HepG2 (cell line): ENCODE data around the gene FSD2. TPM values are rescaled to one million over a fixed set of nuclear protein-coding genes. Genes with fewer than 3 reads are reported as not detected.

Experiments
- ATAC-seq: fragments of 200-7000 bp; cut with Tn5 transposase; 3 replicates; pipeline ENCODE4 v1.9.1; 2020; ENCODE audit warnings: mild to moderate bottlenecking, moderate library complexity
- BruUV-seq: library from RNA; stranded (reverse); fragments of 400-500 nt; replicated peaks from 2 replicates; lab custom pipeline; 2021; lab: Mats Ljungman, UMichigan
- CTCF ChIA-PET: fragments of 300-600 bp; formaldehyde crosslinking; extraction: SDS; loops from one replicate; lab custom pipeline; 2021; ENCODE audit warnings: low total read pairs, inconsistent platforms, low intra/inter-chr PET ratio; lab: Yijun Ruan, JAX
- POLR2A ChIA-PET: fragments of 350-600 bp; sonication (Branson Sonifier 250); formaldehyde crosslinking; loops from one replicate; lab custom pipeline; 2020; ENCODE audit warnings: antibody characterized with exemption, inconsistent platforms; lab: Yijun Ruan, JAX
- DNase-seq: peaks from one replicate; pipeline ENCODE4 v3.0.0-alpha.2; 2015; ENCODE audit warnings: low spot score
- FAIRE-seq: peaks from 3 replicates; lab custom pipeline; 2011; peaks lifted over from hg19 to GRCh38; lab: Jason Lieb, UNC
- H2AFZ ChIP-seq: one replicate; pipeline ENCODE4 v1.6.1; 2011; ENCODE audit warnings: low read length, inconsistent platforms
- H3K27ac ChIP-seq: fragments of 300-600 bp; 3 replicates; pipeline ENCODE4 v1.8.0; 2011; ENCODE audit warnings: mixed run types, mild to moderate bottlenecking, mixed read lengths, low read length, inconsistent platforms; ENCODE audit not compliant: insufficient read depth; ENCODE audit errors: extremely low read length
- H3K27me3 ChIP-seq, 2 experiments: fragments of 200-600 bp in 1 of 2; 2 replicates in 1 of 2; 3 replicates in 1 of 2; pipeline versions ENCODE4 v1.6.0 to v1.8.0; 2011; ENCODE audit warnings: low read length in 2 of 2, mild to moderate bottlenecking in 2 of 2, moderate library complexity in 2 of 2, inconsistent platforms in 1 of 2; ENCODE audit not compliant: insufficient read depth in 2 of 2, control insufficient read depth in 1 of 2
- H3K36me3 ChIP-seq, 2 experiments: fragments of 200-600 bp in 1 of 2; replicated peaks in 1 of 2; 2 replicates in 1 of 2; 3 replicates in 1 of 2; pipeline versions ENCODE4 v1.5.1 to v1.8.0; 2011; ENCODE audit warnings: low read length in 2 of 2, inconsistent platforms in 1 of 2; ENCODE audit not compliant: insufficient read depth in 2 of 2, control insufficient read depth in 1 of 2
- H3K4me1 ChIP-seq: 2 replicates; pipeline ENCODE4 v1.5.1; 2012; ENCODE audit warnings: low read length, inconsistent platforms; ENCODE audit not compliant: insufficient read depth
- H3K4me2 ChIP-seq: 2 replicates; pipeline ENCODE4 v1.6.0; 2011; ENCODE audit warnings: low read depth, low read length, inconsistent platforms
- H3K4me3 ChIP-seq, 3 experiments: fragments of 200-600 bp in 1 of 3; sonication (generic), shearing (Covaris generic) in 1 of 3; replicated peaks in 1 of 3; 2 replicates each; pipeline ENCODE4 v1.5.1; 2011 to 2016; ENCODE audit warnings: low read length in 3 of 3, inconsistent platforms in 2 of 3, low read depth in 2 of 3, mild to moderate bottlenecking in 2 of 3, control low read depth in 1 of 3, mixed read lengths in 1 of 3; ENCODE audit not compliant: insufficient read depth in 1 of 3
- H3K79me2 ChIP-seq: one replicate; pipeline ENCODE4 v1.6.1; 2011; ENCODE audit warnings: low read length, inconsistent platforms; ENCODE audit not compliant: insufficient read depth
- H3K9ac ChIP-seq: 2 replicates; pipeline ENCODE4 v1.6.0; 2011; ENCODE audit warnings: mild to moderate bottlenecking, low read depth, low read length, inconsistent platforms; ENCODE audit not compliant: insufficient read depth
- H3K9me3 ChIP-seq: 2 replicates; pipeline ENCODE4 v1.5.1; 2012; ENCODE audit warnings: mild to moderate bottlenecking, low read length
- H4K20me1 ChIP-seq: 2 replicates; pipeline ENCODE4 v1.6.0; 2011; ENCODE audit warnings: inconsistent platforms, mild to moderate bottlenecking, low read length, moderate library complexity; ENCODE audit not compliant: insufficient read depth
- ARNT ChIP-seq: fragments of 450-650 bp; IDR thresholded peaks from 2 replicates; pipeline ENCODE4 v1.6.1; 2017
- DR1 ChIP-seq: sonication (generic); formaldehyde crosslinking; IDR thresholded peaks from 2 replicates; pipeline ENCODE4 v1.8.0; 2021; ENCODE audit warnings: mild to moderate bottlenecking, missing genetic modification reagents, inconsistent platforms
- NFKB2 ChIP-seq: sonication (generic); formaldehyde crosslinking; IDR thresholded peaks from 2 replicates; pipeline ENCODE4 v1.4.0; 2020; ENCODE audit warnings: missing genetic modification reagents, borderline replicate concordance
- REL ChIP-seq: sonication (generic); formaldehyde crosslinking; conservative IDR thresholded peaks from 2 replicates; pipeline ENCODE4 v1.8.0; 2022; ENCODE audit warnings: mild to moderate bottlenecking, missing genetic modification reagents, moderate library complexity
- RXRA ChIP-seq: sonication (generic); formaldehyde crosslinking; IDR thresholded peaks from 2 replicates; pipeline ENCODE4 v1.5.1; 2020; ENCODE audit warnings: missing genetic modification reagents
- SIX1 ChIP-seq: sonication (generic); formaldehyde crosslinking; IDR thresholded peaks from 2 replicates; pipeline ENCODE4 v1.4.0; 2020; ENCODE audit warnings: missing genetic modification reagents, borderline replicate concordance
- SMARCE1 ChIP-seq: fragments of 450-650 bp; IDR thresholded peaks from 2 replicates; pipeline ENCODE4 v1.6.1; 2017; ENCODE audit warnings: borderline replicate concordance
- STAT6 ChIP-seq: sonication (generic); formaldehyde crosslinking; IDR thresholded peaks from 2 replicates; pipeline ENCODE4 v1.4.0; 2020; ENCODE audit warnings: missing genetic modification reagents, mild to moderate bottlenecking, borderline replicate concordance
- THRA ChIP-seq: sonication (generic); formaldehyde crosslinking; IDR thresholded peaks from 2 replicates; pipeline ENCODE4 v1.4.0; 2020; ENCODE audit warnings: missing genetic modification reagents, borderline replicate concordance
- ZNF44 ChIP-seq: sonication (generic); formaldehyde crosslinking; IDR thresholded peaks from 2 replicates; pipeline ENCODE4 v1.5.1; 2020; ENCODE audit warnings: mild to moderate bottlenecking, missing genetic modification reagents
- ZNF678 ChIP-seq: sonication (generic); formaldehyde crosslinking; IDR thresholded peaks from 2 replicates; pipeline ENCODE4 v1.4.0; 2020; ENCODE audit warnings: mild to moderate bottlenecking, missing genetic modification reagents
- ZNF784 ChIP-seq: sonication (generic); formaldehyde crosslinking; IDR thresholded peaks from 2 replicates; pipeline ENCODE4 v1.5.1; 2020; ENCODE audit warnings: missing genetic modification reagents, mild to moderate bottlenecking, borderline replicate concordance
- WGBS: methylation state at CpG from one replicate; pipeline ENCODE4 v1.1.6; 2017; ENCODE audit warnings: low lambda C conversion rate; 5-methylcytosine and 5-hydroxymethylcytosine counted together
- in situ Hi-C: cut with HindIII; loops from 2 replicates; pipeline ENCODE4 v1.10.0; 2017; ENCODE audit warnings: low pct_unique_long_range_greater_than_20kb; ENCODE audit not compliant: extremely low pct_ligation_motif_present
- intact Hi-C: fragments of 100-400 bp; cut with micrococcal nuclease; formaldehyde crosslinking; loops from one replicate; pipeline ENCODE4 v1.10.0; 2022; ENCODE audit not compliant: unreplicated experiment
- polyA plus RNA-seq, 8 experiments: library from polyadenylated mRNA; depleted of rRNA in 3 of 8; stranded (reverse) in 7 of 8; unstranded in 1 of 8; fragments of >200 nt; fragmentation: Illumina TruSeq in 4 of 8; extraction: Trizol in 4 of 8; gene quantifications; 2 replicates each; pipeline versions ENCODE4 v1.2.1 to v1.2.3, GENCODE V29; 2011 to 2016; ENCODE audit warnings: low read depth in 4 of 8, missing spikeins in 1 of 8, mixed read lengths in 1 of 8; ENCODE audit not compliant: insufficient read depth in 1 of 8
- total RNA-seq, 5 experiments: library from RNA; depleted of rRNA; stranded (reverse); fragments of >200 nt; fragmentation: Illumina TruSeq; extraction: Trizol; gene quantifications; 2 replicates each; pipeline ENCODE4 v1.2.3, GENCODE V29; 2016; ENCODE audit warnings: low read depth in 1 of 5
- TF ChIP-seq, protein P1 (sequence below): IDR thresholded peaks from 2 replicates; pipeline ENCODE4 v1.6.1; 2018; ENCODE audit warnings: missing genetic modification reagents
- TF ChIP-seq, protein P2 (sequence below): IDR thresholded peaks from 2 replicates; pipeline ENCODE4 v1.6.1; 2016

The FSD2 gene
- total and polyA plus RNA-seq, 2 of the 13 experiments (the other 11 are each of a cell fraction or from before 2014, with no cell fraction given), result not detected

DNA sequence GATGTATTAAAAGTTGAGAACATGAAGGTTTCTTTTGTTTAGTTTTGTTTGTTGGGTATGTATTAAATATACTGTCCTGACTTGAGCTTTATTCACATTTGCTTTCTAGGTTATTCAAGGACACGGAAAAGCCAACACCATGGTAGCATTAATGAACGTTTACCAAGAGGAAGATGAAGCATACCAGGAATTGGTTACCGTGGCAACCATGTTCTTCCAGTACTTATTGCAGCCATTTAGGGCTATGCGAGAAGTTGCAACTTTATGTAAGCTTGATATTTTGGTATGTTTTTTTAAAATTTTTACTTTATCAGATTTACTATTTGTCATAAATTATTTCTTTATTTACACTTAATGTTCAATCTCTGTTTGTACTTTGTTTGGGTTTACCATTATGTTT lies 7.1 kb upstream of the FSD2 start (continued):
- TF ChIP-seq SIX1 (CRISPR knock-in tag), result no peak

DNA sequence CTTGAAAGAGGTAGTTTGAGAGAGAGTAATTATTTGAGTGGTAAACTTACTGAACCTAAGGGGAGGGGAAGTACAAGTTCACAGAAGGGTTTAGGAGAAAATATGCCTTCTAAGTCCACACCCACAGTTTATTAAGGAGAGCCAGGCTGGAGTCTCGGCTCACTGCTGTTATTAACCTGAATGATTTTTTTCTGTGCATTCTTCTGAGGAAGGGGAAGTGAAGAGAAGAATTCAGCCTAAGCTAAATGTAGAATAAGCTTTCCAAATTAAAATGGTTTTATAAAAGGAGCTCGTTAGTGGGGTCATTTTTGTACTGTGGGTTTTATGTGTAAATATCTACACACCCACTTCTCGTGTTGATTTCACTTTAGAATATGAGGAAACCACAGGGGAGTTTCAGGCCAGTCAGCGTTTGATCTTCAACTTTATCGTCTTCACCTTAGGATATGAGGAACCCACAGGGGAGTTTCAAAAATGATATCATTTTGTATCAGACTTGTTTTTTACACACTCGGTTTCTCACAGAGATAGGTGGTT lies 5.1 kb upstream of the FSD2 start:
- intact Hi-C loops, result no loop called here
- peak overlapping the region; percentile 96 for H3K9ac ChIP-seq
- ChIA-PET POLR2A (interaction anchor here (0.9 to 2.6 kb wide), 2 partner anchors 61 to 175 kb away, joined by 3 to 26 read pairs; partner anchors contain the start of gene RAMAC), CTCF (no interaction called here)
- H3K4me3 ChIP-seq, result peak overlapping the region; percentile 64 to 85 (median 84)
- ATAC-seq (no peak), FAIRE-seq (no peak), DNase-seq (no peak)
- H3K4me1 ChIP-seq, result peaks cover 27% of the 10 kb centered on the region
- BruUV-seq, result TSS peak; percentile 74
- 1% methylated on average over 6 of the region's 6 CpGs for WGBS
- in situ Hi-C loops, result no loop called here
- H4K20me1 ChIP-seq, result peaks cover 3% of the 10 kb centered on the region; the same call in 1 of the 2 replicates
- peak overlapping the region; percentile 97 for H3K27ac ChIP-seq
- no peaks in the 10 kb centered on the region for H3K9me3 ChIP-seq
- peak overlapping the region; percentile 65 for H3K4me2 ChIP-seq
- H3K27me3 ChIP-seq, result no peaks in the 10 kb centered on the region; a peak in 2 of 5 replicates
- H3K79me2 ChIP-seq, result peaks cover 27% of the 10 kb centered on the region
- H3K36me3 ChIP-seq, result peaks cover 3 to 18% of the 10 kb centered on the region in 2 experiments; a peak in 4 of 5 replicates
- H2AFZ ChIP-seq, result no peak overlapping the region
- TF ChIP-seq ZNF678 (CRISPR knock-in tag) (no peak), REL (no peak), STAT6 (CRISPR knock-in tag) (no peak), SMARCE1 (no peak), ZNF784 (no peak), ZNF44 (no peak), RXRA (no peak), ARNT (no peak), DR1 (CRISPR knock-in tag) (no peak), NFKB2 (no peak), THRA (CRISPR knock-in tag) (no peak)
- TF ChIP-seq, protein P1, sequence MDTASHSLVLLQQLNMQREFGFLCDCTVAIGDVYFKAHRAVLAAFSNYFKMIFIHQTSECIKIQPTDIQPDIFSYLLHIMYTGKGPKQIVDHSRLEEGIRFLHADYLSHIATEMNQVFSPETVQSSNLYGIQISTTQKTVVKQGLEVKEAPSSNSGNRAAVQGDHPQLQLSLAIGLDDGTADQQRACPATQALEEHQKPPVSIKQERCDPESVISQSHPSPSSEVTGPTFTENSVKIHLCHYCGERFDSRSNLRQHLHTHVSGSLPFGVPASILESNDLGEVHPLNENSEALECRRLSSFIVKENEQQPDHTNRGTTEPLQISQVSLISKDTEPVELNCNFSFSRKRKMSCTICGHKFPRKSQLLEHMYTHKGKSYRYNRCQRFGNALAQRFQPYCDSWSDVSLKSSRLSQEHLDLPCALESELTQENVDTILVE (CRISPR knock-in tag), result no peak
- TF ChIP-seq, protein P2, sequence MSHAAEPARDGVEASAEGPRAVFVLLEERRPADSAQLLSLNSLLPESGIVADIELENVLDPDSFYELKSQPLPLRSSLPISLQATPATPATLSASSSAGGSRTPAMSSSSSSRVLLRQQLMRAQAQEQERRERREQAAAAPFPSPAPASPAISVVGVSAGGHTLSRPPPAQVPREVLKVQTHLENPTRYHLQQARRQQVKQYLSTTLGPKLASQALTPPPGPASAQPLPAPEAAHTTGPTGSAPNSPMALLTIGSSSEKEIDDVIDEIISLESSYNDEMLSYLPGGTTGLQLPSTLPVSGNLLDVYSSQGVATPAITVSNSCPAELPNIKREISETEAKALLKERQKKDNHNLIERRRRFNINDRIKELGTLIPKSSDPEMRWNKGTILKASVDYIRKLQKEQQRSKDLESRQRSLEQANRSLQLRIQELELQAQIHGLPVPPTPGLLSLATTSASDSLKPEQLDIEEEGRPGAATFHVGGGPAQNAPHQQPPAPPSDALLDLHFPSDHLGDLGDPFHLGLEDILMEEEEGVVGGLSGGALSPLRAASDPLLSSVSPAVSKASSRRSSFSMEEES (CRISPR knock-in tag), result no peak
